Anterior cingulate cortex (tissue), 58 donors: Measurements from ENCODE around the gene FOCAD.
"Not testable (repeated sequence)": the region's sequence is repeated elsewhere in the genome, so short reads cannot be mapped to it uniquely, and the experiment has no call there.

Experiments
- DNase-seq, 58 donors: peaks; one replicate each; lab custom pipeline; 2025; lab: John Stamatoyannopoulos, UW

FOCAD gene, protein sequence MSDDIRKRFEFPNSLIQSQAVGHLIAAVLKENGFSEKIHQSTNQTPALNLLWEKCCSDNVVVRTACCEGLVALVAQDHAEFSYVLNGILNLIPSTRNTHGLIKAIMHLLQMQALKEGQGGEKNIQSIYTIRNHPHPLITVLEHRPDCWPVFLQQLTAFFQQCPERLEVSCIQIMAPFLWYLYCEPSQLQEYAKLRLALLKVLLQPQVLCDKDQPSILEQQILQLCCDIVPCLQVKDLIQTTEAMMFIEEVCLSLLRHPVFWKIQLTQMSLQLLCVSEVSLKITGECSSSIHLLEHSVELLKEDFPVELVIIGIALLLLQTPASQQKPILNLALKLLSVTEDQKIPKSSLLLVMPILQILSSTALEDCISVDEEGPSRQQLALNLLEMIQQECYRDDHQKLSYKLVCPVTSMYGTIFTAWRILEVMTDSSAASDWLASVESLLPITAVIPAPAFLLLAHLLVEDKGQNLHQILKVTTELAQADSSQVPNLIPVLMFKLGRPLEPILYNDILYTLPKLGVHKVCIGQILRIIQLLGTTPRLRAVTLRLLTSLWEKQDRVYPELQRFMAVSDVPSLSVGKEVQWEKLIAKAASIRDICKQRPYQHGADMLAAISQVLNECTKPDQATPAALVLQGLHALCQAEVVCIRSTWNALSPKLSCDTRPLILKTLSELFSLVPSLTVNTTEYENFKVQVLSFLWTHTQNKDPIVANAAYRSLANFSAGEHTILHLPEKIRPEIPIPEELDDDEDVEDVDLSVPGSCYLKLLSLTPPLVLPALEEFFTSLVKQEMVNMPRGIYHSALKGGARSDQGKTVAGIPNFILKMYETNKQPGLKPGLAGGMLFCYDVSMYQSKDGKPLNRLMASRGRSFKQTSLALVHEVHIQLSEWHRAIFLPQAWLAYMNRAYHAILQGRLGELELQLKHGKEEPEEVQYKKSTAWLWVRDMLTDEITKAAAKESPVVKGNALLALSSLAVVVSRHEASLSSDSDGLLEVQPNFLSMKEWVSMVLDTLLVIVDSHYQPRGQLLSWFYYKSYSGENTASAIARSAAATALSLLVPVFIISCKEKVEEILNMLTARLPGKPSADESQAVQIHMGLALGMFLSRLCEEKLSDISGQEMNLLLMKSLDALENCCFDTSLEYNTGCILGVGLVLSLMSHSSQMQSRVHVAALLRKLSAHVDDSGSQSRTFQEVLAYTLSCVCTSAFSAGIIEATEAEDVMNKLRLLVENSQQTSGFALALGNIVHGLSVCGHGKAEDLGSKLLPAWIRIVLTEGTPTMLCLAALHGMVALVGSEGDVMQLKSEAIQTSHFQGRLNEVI (N-terminal part only)

DNA sequence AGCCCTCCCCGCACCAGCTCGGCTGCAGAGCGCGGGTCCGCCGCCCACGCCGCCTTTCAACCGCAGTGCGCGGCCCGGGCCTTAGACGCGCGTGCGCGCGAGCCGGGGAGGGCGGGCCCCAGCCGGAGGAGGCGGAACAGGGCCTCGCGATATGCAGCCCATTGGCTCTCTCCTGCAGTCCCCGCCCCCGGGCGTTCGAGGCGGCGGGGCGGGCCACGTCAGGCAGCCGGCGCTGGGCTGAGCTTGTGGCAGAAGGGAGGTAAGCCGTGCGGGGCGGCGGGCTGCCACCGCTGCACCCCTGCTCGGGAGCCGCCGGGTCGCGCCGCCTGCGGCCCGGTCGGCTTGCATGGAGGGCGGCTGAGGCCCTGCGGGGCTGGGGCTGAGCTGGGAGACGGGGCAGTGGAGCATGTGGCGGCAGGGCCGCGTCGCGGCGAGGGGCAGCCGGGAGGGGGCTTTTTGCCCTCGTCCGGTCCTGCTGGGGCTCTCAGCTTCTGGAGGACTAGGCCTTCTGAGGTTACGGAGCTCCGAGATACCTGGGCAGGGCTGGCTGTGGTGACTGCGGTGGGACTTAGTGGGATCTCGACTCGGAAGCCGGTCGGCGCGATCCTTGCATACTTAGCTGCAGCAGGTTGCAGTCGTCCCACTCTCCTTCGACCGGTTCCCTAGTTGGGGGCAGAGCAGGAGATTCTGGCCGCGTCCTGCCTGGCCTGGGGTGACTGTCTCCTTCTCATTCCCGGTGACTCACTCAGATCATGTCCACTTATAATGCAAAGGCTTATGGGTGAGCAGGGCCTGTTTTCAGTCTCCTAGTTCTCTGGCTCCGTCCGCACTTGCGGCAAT, at the start of gene FOCAD:
TSS of gene FOCAD (plus strand) at position 225 of the 840 bp plus-strand sequence. CDS start 31,095 bp downstream, outside the sequence.
- peak; percentile 40 to 99 (median 94) for DNase-seq

DNA sequence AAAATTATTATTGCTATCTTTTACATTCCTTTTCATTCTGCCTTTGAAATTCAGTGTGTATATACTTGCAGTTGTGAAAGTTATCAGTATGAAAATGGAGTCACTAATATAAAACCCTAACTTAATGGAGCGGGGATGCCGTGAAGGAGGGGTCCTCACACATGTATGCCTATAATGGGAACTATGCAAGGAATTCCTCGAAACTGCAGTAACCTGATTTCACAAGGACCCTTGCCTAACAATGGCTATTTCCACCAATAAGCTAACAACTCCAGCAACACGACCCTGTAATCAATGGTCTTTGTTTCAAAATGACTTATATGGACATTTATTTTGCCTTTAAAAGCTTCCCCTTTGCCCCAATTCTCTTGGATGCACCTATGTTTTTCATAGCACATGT, 49.2 kb upstream of the FOCAD start:
- no peak for DNase-seq

DNA sequence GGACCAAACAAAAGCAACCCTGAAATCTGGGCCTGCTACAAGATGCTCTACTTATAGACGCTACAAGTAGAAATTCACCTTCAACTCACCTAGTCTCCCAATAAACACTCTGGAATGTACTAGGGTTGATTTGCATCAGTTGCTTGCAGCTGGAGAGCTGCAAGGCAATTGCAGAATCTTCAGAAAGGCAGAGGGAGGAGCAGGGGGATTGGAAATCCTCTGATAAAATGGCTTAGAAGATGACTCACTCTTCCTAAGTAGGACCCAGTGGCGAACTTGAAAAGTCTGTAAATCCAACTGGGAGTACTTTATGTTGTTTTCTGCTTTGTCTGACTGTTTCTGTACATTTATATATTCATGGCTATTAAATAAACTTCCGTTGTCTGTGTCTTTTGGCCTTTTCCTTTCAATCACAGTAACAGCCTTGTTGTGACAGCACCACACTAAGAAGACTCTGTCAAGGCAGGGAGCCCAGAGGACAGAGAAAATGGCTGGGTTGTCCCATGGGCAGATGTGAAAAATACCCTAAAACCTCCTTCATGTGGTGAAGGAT, 47.1 kb upstream of the FOCAD start:
- no peak for DNase-seq

DNA sequence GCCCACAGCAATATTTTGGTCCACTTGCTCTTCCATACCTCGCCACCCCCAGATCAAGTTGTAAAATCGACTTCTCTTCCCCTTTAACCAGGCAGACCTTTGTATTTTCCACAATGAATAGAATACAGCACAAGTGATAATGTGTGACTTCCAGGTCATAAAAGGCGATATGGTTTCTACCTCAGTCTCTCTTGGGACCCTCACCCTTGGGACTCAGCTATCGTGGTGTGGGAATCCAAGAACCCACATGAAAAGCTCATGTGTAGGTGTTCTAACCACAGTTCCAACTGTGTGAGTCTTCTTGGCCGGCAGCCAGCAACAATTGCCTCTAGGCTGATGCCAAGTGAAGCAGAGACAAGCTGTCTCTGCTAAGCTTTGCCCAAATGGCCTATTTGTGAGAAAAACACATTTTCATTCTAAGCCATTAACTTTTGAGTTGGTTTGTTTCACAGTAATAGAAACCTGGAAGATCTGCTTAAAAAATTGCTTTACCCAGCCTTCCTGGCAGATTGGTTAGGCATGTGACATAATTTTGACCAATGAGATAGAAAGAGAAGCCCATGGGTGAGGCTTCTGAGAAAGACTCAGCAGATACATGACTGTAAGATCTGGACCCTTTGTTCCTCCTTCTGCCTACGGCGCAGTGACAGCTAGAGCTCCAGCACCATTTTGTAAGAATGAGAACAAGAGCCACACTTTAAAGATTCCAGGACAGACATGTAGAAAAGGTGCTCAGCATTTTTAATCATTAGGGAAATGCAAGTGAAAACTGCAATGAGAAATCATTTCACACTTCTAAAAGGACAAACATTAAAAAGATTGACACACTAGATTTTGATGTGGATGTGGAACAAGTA, 43.5 kb upstream of the FOCAD start:
- DNase-seq: peak in 47 of 58 donors; percentile 4 to 83 (median 50)

DNA sequence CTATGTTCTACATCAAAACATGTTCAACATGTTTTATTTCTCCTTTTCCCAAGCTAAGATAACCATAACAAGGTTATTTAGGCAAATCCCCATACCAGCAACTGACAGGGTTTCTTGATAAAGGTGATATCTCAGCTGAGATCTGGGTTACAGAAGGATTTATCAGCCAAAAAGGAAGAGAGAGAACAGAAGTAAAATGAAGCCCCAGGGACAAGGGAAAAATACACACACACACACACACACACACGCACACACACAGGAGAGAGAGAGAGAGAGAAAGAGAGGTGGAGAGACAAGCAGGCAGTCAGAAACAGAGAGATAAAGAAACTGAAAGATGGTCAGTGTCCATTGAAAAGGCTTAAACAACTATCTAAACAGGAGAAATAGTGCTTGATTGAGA, 42.0 kb upstream of the FOCAD start:
- no peak for DNase-seq

DNA sequence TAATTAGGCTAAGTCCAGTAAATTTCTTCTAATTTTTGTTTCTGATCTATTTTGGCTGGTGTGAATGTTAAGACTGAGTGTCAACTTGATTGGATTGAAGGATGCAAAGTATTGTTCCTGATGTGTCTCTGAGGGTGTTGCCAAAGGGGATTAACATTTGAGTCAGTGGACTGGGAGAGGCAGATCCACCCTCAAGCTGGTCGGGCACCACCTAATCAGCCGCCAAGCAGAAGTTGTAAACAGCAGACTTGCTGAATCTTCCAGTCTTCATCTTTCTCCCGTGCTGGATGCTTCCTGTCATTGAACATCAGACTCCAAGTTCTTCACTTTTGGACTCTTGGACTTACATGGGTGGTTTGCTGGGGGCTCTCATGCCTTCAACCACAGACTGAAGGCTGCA, 40.4 kb upstream of the FOCAD start:
- no peak for DNase-seq

DNA sequence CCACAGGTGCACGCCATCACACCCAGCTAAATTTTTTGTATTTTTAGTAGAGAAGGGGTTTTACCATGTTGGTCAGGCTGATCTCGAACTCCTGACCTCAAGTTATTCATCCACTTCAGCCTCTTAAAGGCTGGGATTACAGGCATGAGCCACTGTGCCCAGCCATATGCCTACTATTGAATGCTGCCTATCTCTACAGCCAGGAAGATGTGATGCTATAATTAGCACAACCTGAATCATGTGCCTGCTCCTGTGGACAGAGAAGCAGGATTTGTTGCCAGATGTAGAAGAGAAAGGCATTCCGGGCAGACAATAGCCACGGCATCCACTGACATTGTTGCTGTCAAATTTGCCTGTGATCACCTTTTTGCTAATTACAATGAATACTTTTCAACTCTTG, 37.4 kb upstream of the FOCAD start:
- no peak for DNase-seq

DNA sequence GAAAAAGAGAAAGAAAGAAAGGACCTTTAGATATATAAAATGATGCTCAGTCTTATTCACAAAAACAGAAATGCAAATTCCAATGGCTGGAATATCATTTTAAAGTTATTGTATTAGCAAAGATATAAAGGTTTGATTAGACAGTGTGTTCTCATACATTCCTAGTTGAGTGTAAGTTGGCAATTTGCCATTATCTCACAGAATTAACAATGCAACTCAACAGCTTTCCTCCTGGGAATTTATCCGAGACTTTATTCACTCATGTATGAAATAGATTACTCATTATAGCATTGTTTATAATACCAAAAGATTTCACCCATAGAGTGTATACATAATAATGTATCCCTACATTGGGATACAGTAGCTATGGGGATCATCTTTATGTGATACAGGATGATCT, 34.7 kb upstream of the FOCAD start:
- DNase-seq: no peak

DNA sequence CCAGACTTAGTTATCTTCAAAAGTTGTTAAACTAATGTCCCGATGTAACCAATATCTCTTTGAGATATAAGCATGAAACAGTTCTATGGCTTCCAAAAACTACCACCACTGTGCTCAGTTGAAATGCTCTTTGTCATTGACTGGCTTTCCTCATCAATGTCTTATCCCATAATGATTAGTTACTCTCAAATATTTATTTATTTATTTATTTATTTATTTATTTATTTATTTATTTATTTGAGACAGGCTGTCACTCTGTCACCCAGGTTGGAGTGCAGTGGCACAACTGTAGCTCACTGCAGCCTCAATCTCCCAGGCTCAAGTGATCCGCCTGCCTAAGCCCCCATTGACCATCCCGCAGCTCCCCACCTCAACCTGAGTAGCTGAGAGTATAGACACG, 33.7 kb upstream of the FOCAD start:
- DNase-seq: no peak

DNA sequence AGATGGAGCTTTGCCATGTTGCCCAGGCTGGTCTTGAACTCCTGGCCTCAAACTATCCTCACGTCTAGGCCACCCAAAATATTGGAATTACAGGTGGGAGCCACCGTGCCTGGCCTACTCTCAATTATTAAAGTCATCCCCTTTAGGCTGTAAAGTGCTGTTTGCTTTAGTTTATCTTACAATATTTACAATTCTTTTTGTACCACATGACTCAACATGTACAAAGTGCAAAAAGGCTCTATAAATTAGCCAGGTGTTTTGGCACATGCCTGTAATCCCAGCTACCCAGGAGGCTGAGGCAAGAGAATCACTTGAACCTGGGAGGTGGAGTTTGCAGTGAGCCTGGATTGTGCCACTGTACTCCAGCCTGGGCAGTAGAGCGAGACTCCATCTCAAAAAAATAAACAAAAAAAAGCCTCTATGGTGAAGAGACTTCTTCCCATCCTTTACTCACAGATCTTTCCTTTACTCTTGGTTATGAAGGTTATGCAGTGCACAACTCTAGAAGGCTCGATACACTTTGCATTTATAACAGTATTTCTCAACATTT, 33.2 kb upstream of the FOCAD start:
- DNase-seq: no peak

DNA sequence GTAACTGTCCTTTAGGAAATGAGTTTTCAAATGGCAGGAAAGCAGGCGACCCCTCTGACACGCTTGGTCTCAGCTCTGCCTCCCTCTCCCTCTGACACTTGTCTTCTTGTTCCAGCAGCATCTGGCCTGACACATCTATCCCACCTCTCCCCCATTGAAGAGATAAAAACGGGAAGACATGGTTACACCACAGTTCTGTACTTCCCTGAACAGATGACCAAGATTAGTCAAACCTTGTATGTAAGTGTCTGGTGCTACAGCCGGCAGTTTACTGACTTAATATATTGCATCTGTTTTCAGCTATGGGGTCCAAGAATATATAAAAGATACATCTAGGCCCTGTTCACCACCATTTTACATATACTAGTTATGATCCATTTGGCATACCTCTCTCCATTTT, 32.1 kb upstream of the FOCAD start:
- DNase-seq: no peak

DNA sequence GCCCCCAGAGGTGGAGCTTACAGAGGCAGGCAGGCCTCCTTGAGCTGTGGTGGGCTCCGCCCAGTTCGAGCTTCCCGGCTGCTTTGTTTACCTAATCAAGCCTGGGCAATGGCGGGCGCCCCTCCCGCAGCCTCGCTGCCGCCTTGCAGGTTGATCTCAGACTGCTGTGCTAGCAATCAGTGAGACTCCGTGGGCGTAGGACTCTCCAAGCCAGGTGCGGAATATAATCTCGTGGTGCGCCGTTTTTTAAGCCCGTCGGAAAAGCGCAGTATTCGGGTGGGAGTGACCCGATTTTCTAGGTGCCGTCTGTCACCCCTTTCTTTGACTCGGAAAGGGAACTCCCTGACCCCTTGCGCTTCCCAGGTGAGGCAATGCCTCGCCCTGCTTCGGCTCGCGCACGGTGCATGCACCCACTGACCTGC, 25.8 kb upstream of the FOCAD start:
- not testable (repeated sequence) for DNase-seq

DNA sequence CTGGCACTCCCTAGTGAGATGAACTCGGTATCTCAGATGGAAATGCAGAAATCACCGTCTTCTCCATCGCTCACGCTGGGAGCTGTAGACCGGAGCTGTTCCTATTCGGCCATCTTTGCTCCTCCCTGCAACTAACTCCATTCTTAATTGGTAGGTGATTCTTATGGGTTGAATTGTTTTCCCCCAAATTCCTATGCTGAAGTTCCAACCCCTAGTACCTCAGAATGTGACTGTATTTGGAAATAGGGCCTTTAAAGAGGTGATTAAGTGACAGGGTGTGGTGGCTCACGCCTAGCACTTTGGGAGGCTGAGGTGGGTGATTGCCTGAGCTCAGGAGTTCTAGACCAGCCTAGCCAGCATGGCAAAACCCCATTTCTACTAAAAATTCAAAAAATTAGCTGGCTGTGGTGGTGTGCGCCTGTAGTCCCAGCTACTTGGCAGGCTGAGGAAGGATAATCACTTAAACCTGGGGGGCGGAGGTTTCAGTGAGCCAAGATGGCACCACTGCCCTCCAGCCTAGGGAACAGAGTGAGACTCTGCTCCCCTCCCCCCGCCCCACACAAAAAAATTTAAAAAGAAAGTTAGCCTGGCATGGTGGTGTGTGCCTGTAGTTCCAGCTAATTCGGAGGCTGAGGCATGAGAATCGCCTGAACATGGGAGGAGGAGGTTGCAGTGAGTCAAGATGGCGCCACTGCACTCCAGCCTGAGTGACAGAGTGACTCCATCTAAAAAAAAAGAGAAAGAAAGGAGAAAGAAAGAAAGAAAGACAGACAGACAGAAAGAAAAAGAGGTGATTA, 25.2 kb upstream of the FOCAD start:
- DNase-seq: no peak

DNA sequence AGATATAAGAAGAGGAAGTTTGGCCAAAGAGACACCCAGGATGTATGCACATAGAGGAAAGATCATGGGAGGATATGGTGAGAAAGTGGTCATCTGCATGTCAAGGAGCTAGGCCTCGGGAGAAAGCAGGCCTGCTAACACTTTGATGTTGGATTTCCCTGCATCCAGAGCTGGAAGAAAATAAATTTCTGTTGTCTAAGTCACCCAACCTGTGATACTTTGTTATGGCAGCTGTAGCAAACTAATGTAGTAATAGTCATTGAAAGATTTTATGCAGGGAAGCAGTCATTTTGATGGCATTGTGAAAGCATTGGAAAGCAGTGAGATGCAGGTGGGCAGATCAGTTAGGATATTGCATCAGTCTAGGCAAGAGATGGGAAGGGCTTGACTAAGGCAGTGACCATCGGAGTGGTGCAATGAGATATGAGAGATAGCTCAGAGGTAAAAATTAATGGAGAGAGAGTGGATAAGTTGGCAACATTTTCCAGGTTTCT, 24.5 kb upstream of the FOCAD start:
- DNase-seq: no peak

DNA sequence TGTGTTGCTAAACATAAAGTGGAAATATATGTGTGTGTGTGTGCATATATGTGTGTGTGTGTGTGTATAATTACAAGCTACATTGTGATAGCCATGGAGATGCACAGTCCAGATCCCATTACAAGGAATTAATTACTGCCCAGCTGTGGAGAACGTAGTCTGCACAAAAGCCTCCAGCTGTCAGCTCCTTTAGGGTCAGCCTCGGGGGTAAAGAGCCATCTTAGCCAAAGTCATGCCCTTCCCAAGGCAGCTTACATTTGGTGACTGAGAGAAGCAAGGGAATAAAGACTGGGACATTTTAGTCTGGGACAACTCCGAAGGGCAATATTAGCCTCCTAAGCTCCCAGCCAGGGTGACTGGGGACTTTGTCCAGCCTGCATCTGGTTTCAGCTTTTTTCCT, 21.9 kb upstream of the FOCAD start:
- no peak for DNase-seq

DNA sequence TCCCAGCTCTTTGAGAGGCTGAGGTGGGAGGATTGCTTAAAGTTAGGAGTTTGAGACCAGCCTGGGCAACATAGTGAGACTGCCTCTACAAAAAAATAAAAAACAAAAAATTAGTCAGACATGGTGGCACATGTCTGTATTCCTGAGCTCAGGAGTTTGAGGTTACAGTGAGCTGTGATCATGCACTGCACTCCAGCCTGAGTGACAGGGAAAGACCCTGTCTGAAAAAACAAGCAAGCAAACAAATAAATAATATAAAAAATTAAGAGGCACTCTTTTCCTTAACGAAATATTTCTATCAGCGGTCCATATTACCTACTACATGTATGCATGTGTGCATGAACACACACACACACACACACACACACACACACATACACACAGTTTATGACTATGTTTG, 20.9 kb upstream of the FOCAD start:
- DNase-seq: no peak

DNA sequence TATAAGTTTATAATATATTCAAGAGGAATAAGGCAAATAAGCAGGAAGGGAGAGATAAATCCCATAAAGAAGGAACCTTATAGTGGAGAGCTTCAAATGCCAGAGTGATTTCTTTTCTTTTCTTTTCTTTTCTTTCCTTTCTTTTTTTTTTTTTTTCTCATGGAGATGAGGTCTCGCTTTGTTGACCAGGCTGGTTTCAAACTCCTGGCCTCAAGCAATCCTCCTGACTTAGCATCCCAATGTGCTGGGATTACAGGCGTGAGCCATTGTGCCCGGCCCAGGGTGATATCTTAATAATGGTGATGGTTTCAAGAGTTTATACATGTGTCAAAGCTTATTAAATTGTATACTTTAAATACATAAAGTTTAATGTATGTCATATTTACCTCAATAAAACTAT, 19.6 kb upstream of the FOCAD start:
- no peak for DNase-seq
